Measurements from ENCODE around the gene SNRNP40.

The SNRNP40 gene

DNA sequence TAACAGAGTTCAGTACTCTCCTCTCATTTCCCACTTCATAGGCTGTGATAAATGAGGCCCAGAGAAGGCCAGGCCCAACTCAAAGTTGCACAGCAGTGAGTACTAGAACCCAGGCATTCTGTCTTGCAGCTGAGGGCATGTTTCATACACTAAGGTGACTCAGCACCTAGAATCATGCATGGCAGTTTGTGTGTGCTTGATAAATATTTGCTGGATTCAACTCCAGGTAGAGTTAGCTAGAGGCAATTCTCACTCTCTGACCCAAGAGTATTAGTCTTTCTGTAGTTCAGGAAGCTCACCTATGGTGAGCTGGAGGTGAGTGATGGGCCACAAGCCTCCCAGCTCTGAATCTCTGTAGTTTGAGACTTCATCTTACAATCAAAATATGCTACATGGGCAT, 67.6 kb downstream of the SNRNP40 start:
- DNase-seq, result no peak

DNA sequence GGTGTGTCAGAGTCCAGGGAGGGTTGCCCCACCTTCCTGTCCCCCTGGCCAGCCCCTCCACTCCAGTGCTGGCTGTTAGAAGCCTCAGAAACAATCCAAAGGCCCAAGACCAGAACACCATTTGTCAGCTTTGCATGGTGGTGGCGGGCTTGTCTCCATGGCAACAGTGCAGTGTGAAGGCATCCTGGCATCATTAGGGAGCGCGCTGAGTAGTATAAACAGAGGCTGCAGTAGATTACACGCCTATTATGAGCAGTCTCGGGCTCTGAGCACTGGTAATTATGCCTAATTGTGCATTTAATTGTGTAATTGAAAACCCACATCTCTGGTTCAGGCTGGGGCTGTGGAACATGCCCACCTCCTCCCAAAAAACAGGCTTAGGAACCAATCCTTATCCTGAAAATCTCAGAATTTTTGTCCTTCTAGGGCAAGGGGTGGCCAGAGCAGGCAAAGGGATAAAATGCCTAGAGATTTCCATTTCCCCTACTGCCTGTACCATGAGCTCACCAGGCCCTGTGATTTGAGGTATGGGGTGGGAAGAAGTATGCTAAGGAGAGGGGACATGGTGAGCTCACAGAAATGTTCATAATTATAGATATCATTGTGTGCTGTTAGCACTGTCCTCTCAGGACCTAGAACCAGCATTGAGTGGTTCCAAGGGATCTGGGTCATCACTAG, 68.6 kb downstream of the SNRNP40 start:
- DNase-seq, result no peak

DNA sequence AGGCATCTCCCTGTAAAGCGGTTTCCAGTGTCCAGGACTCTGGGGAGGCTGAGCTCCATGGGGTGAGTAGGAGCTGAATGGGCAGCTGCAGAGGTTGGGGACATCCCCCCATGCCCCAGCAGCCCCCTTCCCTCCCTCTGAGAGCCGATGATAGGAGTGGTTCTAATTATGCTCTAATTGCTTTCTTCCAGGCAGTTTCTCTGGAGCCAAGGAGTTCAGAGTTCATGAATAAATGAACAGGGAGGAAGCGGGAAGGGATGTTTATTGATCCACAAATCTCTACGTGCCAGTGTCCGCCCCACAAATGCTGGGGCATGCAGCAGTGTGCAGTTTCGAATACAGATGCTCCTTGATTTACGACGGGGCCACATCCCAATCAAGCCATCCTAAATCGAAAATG, 72.5 kb downstream of the SNRNP40 start:
- no peak for DNase-seq

- no peak for DNase-seq
Observed at GRCh38 chr1:31222176-31222575, 74.4 kb downstream of the SNRNP40 start.

GRCh38 chr1:31221072-31221471, 75.5 kb downstream of the SNRNP40 start:
- no peak for DNase-seq

DNA sequence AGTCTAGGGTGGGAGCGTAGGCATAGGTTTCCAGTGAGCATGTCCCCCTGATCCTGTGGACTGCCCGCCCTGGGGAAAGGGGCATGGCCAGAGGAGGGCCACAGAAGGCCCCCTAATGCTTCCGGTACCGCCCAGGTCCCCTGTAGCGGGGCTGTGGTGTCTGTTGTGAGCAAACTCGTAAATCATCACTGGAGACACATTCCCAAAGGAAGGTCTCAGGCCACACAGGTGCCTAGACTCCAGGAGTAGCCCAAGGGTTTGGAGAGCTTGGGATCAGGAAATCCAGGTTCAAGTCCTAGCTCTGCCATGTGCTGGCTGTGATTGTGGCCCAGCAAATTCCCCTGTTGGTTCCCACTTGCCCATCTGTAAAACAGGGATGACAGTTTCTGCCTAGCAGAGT, 77.1 kb downstream of the SNRNP40 start:
- DNase-seq, result no peak

DNA sequence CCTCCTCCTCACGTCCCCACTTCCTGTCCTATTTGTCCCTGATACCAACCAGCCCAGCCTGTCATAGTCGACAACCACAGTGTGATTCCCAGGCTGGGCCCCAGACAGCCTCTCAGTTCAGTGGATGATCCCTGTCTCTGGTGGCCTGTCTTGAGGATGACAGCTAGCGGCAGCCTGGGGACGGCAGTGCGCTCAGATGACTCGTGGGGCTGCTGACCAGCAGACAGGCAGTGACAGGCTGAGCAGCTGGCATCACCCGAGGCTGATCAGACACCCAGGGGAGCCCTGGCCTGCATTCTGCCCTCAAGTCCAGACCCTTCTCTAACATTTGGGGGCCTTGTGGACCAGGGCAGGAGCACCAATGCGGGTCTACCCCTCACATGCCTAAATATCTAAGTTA, 77.9 kb downstream of the SNRNP40 start:
- no peak for DNase-seq

DNA sequence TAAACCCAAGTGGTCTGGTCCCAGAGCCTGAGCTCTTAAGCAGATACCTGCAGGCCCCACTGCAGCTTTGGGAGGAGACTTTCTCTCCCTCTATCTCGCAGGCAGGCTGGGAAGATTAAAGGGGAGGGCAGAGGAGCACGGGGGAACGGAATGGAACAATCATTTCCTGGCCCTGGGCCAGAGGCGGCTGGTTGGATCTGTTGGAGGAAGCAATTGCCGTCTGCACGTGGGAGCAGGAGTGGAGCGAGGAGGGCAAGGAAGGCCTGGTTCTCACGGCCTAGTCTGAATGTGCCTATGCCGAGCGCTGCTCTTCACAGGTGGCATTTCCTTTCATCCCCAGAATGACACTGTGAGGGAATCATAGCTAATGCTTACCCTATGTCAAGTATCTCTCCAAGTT, 80.6 kb downstream of the SNRNP40 start:
- DNase-seq, result no peak

GRCh38 chr1:31215065-31215570, 81.5 kb downstream of the SNRNP40 start:
- DNase-seq, result no peak

- no peak for DNase-seq
Observed at GRCh38 chr1:31214316-31215064, 82.1 kb downstream of the SNRNP40 start.
